ENCODE measurements around the gene AQP6. TPM values are rescaled to one million over a fixed set of nuclear protein-coding genes. Genes with fewer than 3 reads are reported as not detected.
A peak's percentile ranks its signal among the peaks of the same experiment; 100 is the strongest.

Gene AQP6
- total and polyA plus RNA-seq, 9 donors, result under 0.01 to 0.08 (median 0.04) TPM; not detected in 6

DNA sequence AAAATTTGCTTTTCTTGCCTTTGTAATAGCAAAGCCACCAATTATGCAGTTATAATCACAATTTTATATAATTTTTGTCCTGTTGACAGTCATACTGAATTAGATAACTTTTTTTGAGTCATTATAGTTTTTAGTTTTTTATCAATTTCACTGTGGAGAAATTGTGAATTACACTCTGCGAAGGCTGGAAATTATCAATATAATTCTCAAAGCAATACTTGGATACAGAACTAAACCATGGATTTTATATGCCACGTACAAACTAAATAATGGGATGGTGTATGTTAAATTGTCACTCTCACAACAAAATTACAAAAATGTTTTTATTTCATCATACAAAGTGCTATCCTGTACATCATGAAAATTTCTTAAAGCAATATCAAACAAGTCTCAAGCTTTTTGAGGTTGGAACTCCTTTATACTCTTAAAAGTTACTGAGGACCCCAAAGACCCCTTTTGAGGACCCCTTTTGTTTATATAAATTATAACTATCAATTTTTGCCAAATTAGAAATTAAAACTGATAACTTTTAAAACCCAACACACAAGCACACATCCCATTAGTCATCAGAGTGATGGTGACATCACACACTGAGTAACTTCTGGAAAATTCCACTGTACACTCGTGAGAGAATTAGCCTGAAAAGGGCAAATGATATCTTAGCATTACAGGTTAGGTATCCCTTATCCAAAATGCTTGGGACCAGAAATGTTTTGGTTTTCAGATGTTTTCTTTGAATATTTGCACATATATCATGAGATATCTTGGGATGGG is 42.0 kb upstream of the AQP6 start:
- intact Hi-C loops (cut with DNase I), result no loop called here

DNA sequence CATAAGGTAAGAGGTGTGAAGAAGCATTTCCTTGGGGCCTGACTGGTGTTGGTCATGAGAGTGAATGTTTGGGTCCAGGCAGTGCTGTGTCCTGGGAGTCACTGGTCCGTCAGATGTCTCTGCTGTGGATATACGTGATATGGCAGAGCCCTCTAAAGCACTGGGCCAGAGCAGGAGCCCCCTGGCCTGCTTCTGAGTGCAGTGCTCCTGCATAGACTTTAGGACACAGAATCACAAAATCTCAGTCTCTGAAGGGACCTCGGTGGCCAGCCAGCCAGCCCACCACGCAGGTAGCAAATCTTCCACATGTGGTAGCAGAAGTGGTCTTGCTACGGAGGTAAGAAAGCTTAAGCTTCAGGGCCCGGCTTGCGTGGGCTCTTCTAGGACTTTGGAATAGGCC is 40.7 kb upstream of the AQP6 start:
- Histone ChIP-seq H3K9me3 (no peaks in the 10 kb centered on the region), H3K36me3 (no peaks in the 10 kb centered on the region), H3K27me3 (no peaks in the 10 kb centered on the region), H3K4me1 (ENCODE audit: insufficient read depth) (no peaks in the 10 kb centered on the region), H3K4me3 (no peak overlapping the region), H3K27ac (no peak overlapping the region)
- no peak for TF ChIP-seq POLR2A (IDR thresholded peaks at IDR 0.05)
- TF ChIP-seq, protein P1, sequence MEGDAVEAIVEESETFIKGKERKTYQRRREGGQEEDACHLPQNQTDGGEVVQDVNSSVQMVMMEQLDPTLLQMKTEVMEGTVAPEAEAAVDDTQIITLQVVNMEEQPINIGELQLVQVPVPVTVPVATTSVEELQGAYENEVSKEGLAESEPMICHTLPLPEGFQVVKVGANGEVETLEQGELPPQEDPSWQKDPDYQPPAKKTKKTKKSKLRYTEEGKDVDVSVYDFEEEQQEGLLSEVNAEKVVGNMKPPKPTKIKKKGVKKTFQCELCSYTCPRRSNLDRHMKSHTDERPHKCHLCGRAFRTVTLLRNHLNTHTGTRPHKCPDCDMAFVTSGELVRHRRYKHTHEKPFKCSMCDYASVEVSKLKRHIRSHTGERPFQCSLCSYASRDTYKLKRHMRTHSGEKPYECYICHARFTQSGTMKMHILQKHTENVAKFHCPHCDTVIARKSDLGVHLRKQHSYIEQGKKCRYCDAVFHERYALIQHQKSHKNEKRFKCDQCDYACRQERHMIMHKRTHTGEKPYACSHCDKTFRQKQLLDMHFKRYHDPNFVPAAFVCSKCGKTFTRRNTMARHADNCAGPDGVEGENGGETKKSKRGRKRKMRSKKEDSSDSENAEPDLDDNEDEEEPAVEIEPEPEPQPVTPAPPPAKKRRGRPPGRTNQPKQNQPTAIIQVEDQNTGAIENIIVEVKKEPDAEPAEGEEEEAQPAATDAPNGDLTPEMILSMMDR (IDR thresholded peaks at IDR 0.05), result no peak
- TF ChIP-seq EP300 (IDR thresholded peaks at IDR 0.05), result no peak
- intact Hi-C loops (cut with DNase I), result no loop called here
- peak in 1 of 5 donors; percentile 3 for DNase-seq
- 71 to 80% (median 75%) methylated on average over 7 of the region's 7 CpGs for WGBS, 3 donors

More for the DNA sequence above, 42.0 kb upstream of the AQP6 start:
- no peak overlapping the region for H3K27ac ChIP-seq
- H3K4me1 ChIP-seq (ENCODE audit: insufficient read depth), result no peaks in the 10 kb centered on the region
- 55 to 64% (median 62%) methylated on average over 3 of the region's 3 CpGs for WGBS, 3 donors
- H3K36me3 ChIP-seq, result no peaks in the 10 kb centered on the region
- no peaks in the 10 kb centered on the region for H3K27me3 ChIP-seq
- H3K4me3 ChIP-seq, result no peak overlapping the region
- no peak for DNase-seq
- no peak for TF ChIP-seq POLR2A (IDR thresholded peaks at IDR 0.05)
- TF ChIP-seq, protein P1 (IDR thresholded peaks at IDR 0.05), result no peak
- no peak for TF ChIP-seq EP300 (IDR thresholded peaks at IDR 0.05)
- H3K9me3 ChIP-seq, result no peaks in the 10 kb centered on the region

DNA sequence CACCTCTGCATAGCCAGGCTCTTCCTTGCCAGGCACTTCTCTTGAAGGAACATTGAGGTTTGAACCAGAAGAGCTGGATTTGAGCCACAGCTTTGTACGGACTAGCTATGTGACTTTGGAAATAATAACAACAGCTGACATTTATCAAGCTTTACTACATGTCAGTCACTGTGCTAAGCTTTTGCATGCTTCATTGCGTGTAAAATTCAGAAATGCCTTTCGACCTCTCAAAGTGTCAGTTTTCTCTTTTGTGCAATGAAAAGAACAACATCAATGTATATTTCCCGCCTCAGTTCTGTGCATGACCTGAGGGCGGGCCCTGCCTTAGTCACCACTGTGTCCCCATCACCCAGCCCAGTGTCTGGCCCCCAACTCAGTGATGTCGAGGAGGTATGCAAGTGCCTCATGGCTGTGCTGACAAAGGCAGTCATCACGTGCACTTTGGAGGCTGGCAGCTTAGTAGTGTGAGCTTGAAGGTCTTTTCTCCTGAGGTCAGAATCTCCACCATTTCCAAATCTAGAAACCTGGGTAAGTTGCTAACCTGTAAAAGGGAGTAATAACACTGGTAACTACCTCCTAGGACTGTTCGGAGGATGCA is 40.1 kb upstream of the AQP6 start:
- Histone ChIP-seq H3K27me3 (no peaks in the 10 kb centered on the region), H3K36me3 (no peaks in the 10 kb centered on the region), H3K9me3 (no peaks in the 10 kb centered on the region), H3K27ac (no peak overlapping the region), H3K4me3 (no peak overlapping the region), H3K4me1 (ENCODE audit: insufficient read depth) (no peaks in the 10 kb centered on the region)
- WGBS, 3 donors, result 82 to 87% (median 83%) methylated on average over 8 of the region's 8 CpGs
- TF ChIP-seq POLR2A (IDR thresholded peaks at IDR 0.05) (no peak), EP300 (IDR thresholded peaks at IDR 0.05) (no peak)
- TF ChIP-seq, protein P1 (IDR thresholded peaks at IDR 0.05), result no peak
- DNase-seq, result peak in 1 of 5 donors; percentile 17
- intact Hi-C loops (cut with DNase I), result no loop called here

DNA sequence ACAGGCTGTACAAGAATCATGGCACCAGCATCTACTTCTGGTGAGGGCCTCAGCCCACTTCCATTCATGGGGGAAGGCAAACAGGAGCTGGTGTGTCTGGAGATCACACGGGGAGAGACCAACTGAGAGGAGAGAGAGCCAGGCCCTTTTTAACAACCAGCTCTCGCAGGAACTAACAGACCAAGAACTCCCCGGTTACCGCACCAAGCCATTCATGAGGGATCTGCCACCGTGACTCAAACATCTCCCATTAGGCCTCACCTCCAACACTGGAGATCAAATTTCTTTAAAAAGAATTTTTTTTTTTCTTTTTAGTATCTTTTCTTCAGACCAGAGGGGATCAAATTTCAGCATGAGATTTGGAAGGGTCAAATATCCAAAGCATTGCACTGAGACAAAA is 39.0 kb upstream of the AQP6 start:
- no peaks in the 10 kb centered on the region for H3K9me3 ChIP-seq
- no peak overlapping the region for H3K4me3 ChIP-seq
- no peak for DNase-seq
- no peaks in the 10 kb centered on the region for H3K27me3 ChIP-seq
- 52 to 70% (median 60%) methylated on average over 5 of the region's 5 CpGs for WGBS, 3 donors
- H3K36me3 ChIP-seq, result no peaks in the 10 kb centered on the region
- H3K27ac ChIP-seq, result no peak overlapping the region
- no peaks in the 10 kb centered on the region for H3K4me1 ChIP-seq (ENCODE audit: insufficient read depth)
- intact Hi-C loops (cut with DNase I), result no loop called here
- TF ChIP-seq, protein P1 (IDR thresholded peaks at IDR 0.05), result no peak
- no peak for TF ChIP-seq POLR2A (IDR thresholded peaks at IDR 0.05)
- TF ChIP-seq EP300 (IDR thresholded peaks at IDR 0.05), result no peak
